GM21390 (cell line): ENCODE results near the gene BHLHE23.

ENCODE experiments used
- ATAC-seq: cut with Tn5 transposase; IDR thresholded peaks from one replicate; pipeline ENCODE4 v1.9.1; 2021; ENCODE audit not compliant: unreplicated experiment

BHLHE23 gene

GRCh38 chr20:62993856-62994494 is 12.8 kb downstream of the BHLHE23 start:
- no peak for ATAC-seq

GRCh38 chr20:62991863-62992262 is 14.9 kb downstream of the BHLHE23 start:
- no peak for ATAC-seq

GRCh38 chr20:62991196-62991807 is 15.5 kb downstream of the BHLHE23 start:
- no peak for ATAC-seq

GRCh38 chr20:62990306-62990825 is 16.4 kb downstream of the BHLHE23 start:
- no peak for ATAC-seq

- ATAC-seq: no peak
These were observed 17.6 kb downstream of the BHLHE23 start for GRCh38 chr20:62989201-62989601.

GRCh38 chr20:62987114-62987513 is 19.6 kb downstream of the BHLHE23 start:
- no peak for ATAC-seq

GRCh38 chr20:62986257-62986800 is 20.4 kb downstream of the BHLHE23 start:
- no peak for ATAC-seq

GRCh38 chr20:62985444-62985778 is 21.4 kb downstream of the BHLHE23 start:
- no peak for ATAC-seq

- no peak for ATAC-seq
These were observed 21.9 kb downstream of the BHLHE23 start for GRCh38 chr20:62984666-62985443.

- ATAC-seq: no peak
These were observed 23.6 kb downstream of the BHLHE23 start for GRCh38 chr20:62983210-62983609.

GRCh38 chr20:62982124-62983075 is 24.4 kb downstream of the BHLHE23 start:
- no peak for ATAC-seq

- no peak for ATAC-seq
These were observed 25.8 kb downstream of the BHLHE23 start for GRCh38 chr20:62980970-62981369.

- no peak for ATAC-seq
These were observed 26.3 kb downstream of the BHLHE23 start for GRCh38 chr20:62980380-62980960.

- ATAC-seq: no peak
These were observed 26.8 kb downstream of the BHLHE23 start for GRCh38 chr20:62979876-62980373.

GRCh38 chr20:62979310-62979709 is 27.5 kb downstream of the BHLHE23 start:
- no peak for ATAC-seq

- ATAC-seq: no peak
These were observed 28.2 kb downstream of the BHLHE23 start for GRCh38 chr20:62978561-62978943.

GRCh38 chr20:62977613-62978560 is 28.9 kb downstream of the BHLHE23 start:
- ATAC-seq: no peak

GRCh38 chr20:62976886-62977285 is 29.9 kb downstream of the BHLHE23 start:
- ATAC-seq: no peak
